Adrenal gland (tissue), 12 donors: ENCODE measurements around the gene TBC1D20. TPM values are rescaled to one million over a fixed set of nuclear protein-coding genes. Genes with fewer than 3 reads are reported as not detected.

Source experiments
- DNase-seq, 7 donors: peaks; one replicate each; pipeline ENCODE4 v3.0.0-alpha.2; 2019 to 2020
- H3K27ac ChIP-seq, 5 donors: fragments of 200-600 bp; sonication (generic) in 4 of 5; 1 replicate in 3 of 5; 2 replicates in 2 of 5; pipeline versions ENCODE4 v1.5.1 to v1.8.0; 2016 to 2020; ENCODE audit warnings: mild to moderate bottlenecking in 1 of 5
- H3K27me3 ChIP-seq: fragments of 200-600 bp; 2 replicates; pipeline ENCODE4 v1.8.0; 2021
- H3K36me3 ChIP-seq, 2 donors: fragments of 200-600 bp; replicated peaks in 1 of 2; 1 replicate in 1 of 2; 2 replicates in 1 of 2; pipeline versions ENCODE4 v1.5.1 to v1.8.0; 2018 to 2022
- H3K4me1 ChIP-seq, 2 donors: fragments of 200-600 bp; replicated peaks in 1 of 2; 1 replicate in 1 of 2; 2 replicates in 1 of 2; pipeline versions ENCODE4 v1.5.1 to v1.8.0; 2018 to 2021
- H3K4me3 ChIP-seq, 4 donors: fragments of 200-600 bp; sonication (generic) in 3 of 4; one replicate each; pipeline ENCODE4 v1.5.1; 2016 to 2018
- H3K9me3 ChIP-seq, 3 donors: fragments of 200-600 bp; sonication (generic) in 1 of 3; replicated peaks in 1 of 3; 1 replicate in 2 of 3; 2 replicates in 1 of 3; pipeline versions ENCODE4 v1.5.1 to v1.8.0; 2016 to 2021
- POLR2A ChIP-seq, 2 donors: fragments of 450-650 bp; IDR thresholded peaks; one replicate each; pipeline ENCODE4 v1.6.1; 2017; ENCODE audit warnings: antibody characterized with exemption in 2 of 2, mild to moderate bottlenecking in 2 of 2, moderate library complexity in 1 of 2
- WGBS, 4 donors: extraction: QIAGEN DNeasy Blood & Tissue Kit in 2 of 4; methylation state at CpG; one replicate each; pipeline versions ENCODE4 v1.1.5 to v1.1.7; 2013 to 2017; 5-methylcytosine and 5-hydroxymethylcytosine counted together
- intact Hi-C, 2 donors: fragments of 100-400 bp; cut with DNase I; formaldehyde crosslinking; loops; one replicate each; pipeline versions ENCODE4 v1.14.1 to v1.15.0; 2022 to 2023
- polyA plus RNA-seq, 3 donors: library from polyadenylated mRNA; stranded (reverse); fragments of 200-250 nt in 2 of 3; fragments of 350-450 nt in 1 of 3; fragmentation: Illumina TruSeq in 1 of 3; extraction: RNeasy Lipid Tissue Mini Kit (QIAGEN cat#74804) in 1 of 3; gene quantifications; one replicate each; pipeline ENCODE4 v1.2.3, GENCODE V29; 2013 to 2014
- total RNA-seq, 9 donors: library from RNA; depleted of rRNA in 4 of 9; stranded (reverse); fragments of >200 nt in 4 of 9; fragments of 120-200 nt in 1 of 9; fragmentation: NEBNext Ultra II Directional in 1 of 9; extraction: Animal tissue kit (Norgen Biotek cat#: 25700) in 1 of 9; gene quantifications; one replicate each; pipeline versions ENCODE4 v1.1.0 to v1.2.4, GENCODE V29; 2013 to 2023
- TF ChIP-seq, protein P1 (sequence below), 6 experiments: fragments of 450-650 bp in 4 of 6; fragments of 200-600 bp in 2 of 6; sonication (generic) in 1 of 6; IDR thresholded peaks; 1 replicate in 5 of 6; 2 replicates in 1 of 6; pipeline versions ENCODE4 v1.5.1 to v1.8.0; 2016 to 2021; ENCODE audit warnings: antibody characterized with exemption in 6 of 6, mild to moderate bottlenecking in 2 of 6, moderate library complexity in 1 of 6
- donor health status: healthy with polysubstance abuse.
- donor health status: Bipolar disorder and iron deficiency.
- donor health status: DM: yes; HTN: yes; CAD: no.
- donor health status: DM: no; HTN: no; CAD: no.
- donor health status: DM: no; HTN: no; CAD: no.
- donor health status: DM: yes; HTN: yes; CAD: no.

TBC1D20 gene
- total and polyA plus RNA-seq, 12 donors, result 23.8 to 53.6 (median 44.3) TPM

DNA sequence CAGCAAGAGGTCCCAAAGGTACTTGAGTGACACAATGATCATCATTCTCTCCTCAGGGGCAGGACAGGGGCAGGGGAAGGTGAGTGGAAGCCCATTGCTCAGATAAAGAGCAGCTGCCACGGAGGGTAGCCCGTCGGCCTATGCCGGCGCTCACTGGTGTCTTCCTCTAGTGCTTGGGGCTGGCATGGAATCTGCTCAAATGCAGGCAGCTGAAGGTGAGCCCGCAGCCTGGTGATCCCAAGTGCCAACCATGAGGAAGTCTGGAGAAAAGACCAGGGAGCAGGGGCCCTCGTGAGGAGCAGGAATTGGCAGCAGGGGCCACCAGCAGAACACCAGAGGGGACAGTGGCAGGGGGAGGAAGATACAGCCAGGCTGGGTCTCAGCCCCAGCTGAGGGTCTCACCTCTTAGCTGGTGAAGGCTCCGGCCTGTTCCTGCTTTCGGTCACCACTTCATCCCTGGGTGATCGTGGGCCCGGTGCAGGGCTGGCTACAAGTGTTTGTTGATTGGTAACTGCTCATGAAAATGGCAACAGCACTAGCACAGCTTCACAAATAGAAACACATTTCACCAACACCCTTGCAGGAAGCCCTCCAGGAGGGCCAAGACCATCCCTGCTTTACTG lies 29.5 kb downstream of the TBC1D20 start:
- 91 to 95% (median 94%) methylated on average over 8 to 11 of the region's 11 CpGs for WGBS, 4 donors
- Histone ChIP-seq H3K4me3 (no peak overlapping the region), H3K9me3 (no peaks in the 10 kb centered on the region), H3K4me1 (peaks cover 0 to 36% of the 10 kb centered on the region in 2 donors), H3K27ac (peak overlapping the region in 1 of 5 donors; percentile 63), H3K36me3 (peaks cover 0 to 71% of the 10 kb centered on the region in 2 donors), H3K27me3 (no peaks in the 10 kb centered on the region)
- intact Hi-C loops, result loop anchor here in 1 of 2 donors (5.0 kb wide), 1 partner anchor 70 kb away; no protein-coding TSS in a partner anchor
- TF ChIP-seq POLR2A (IDR thresholded peaks at IDR 0.05), result no peak
- TF ChIP-seq, protein P1, sequence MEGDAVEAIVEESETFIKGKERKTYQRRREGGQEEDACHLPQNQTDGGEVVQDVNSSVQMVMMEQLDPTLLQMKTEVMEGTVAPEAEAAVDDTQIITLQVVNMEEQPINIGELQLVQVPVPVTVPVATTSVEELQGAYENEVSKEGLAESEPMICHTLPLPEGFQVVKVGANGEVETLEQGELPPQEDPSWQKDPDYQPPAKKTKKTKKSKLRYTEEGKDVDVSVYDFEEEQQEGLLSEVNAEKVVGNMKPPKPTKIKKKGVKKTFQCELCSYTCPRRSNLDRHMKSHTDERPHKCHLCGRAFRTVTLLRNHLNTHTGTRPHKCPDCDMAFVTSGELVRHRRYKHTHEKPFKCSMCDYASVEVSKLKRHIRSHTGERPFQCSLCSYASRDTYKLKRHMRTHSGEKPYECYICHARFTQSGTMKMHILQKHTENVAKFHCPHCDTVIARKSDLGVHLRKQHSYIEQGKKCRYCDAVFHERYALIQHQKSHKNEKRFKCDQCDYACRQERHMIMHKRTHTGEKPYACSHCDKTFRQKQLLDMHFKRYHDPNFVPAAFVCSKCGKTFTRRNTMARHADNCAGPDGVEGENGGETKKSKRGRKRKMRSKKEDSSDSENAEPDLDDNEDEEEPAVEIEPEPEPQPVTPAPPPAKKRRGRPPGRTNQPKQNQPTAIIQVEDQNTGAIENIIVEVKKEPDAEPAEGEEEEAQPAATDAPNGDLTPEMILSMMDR (IDR thresholded peaks at IDR 0.05), result no peak
- DNase-seq, result no peak

DNA sequence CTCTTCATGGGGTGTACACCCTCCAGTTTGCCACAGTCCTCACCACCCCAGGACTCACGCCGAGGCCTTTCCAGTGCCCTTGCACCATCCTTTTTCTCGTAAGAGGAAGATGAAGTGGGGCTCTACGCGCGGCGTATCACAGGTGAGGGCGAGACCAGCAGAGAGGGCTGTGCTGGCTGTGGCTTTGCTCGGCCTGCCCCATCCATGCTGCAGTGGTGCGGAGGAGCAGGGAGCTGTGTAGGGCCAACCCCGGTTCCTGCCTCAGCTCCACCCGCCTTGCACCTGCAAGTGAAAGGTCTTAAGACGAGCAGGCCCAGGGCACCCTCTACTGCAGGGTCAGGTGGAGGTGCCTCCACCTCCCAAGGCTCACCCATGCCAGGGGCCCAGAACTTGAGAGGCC lies 30.1 kb downstream of the TBC1D20 start:
- peak overlapping the region in 1 of 5 donors; percentile 72 for H3K27ac ChIP-seq
- peak in 1 of 7 donors; percentile 15 for DNase-seq
- no peaks in the 10 kb centered on the region for H3K9me3 ChIP-seq
- peaks cover 0 to 36% of the 10 kb centered on the region in 2 donors for H3K4me1 ChIP-seq
- WGBS, 4 donors, result 91 to 93% (median 92%) methylated on average over 5 to 13 of the region's 13 CpGs
- intact Hi-C loops, result loop anchor here in 1 of 2 donors (5.0 kb wide), 1 partner anchor 70 kb away; no protein-coding TSS in a partner anchor
- TF ChIP-seq, protein P1 (IDR thresholded peaks at IDR 0.05), result no peak
- no peak for TF ChIP-seq POLR2A (IDR thresholded peaks at IDR 0.05)
- H3K27me3 ChIP-seq, result no peaks in the 10 kb centered on the region
- H3K36me3 ChIP-seq, result peaks cover 0 to 71% of the 10 kb centered on the region in 2 donors
- H3K4me3 ChIP-seq, result no peak overlapping the region

DNA sequence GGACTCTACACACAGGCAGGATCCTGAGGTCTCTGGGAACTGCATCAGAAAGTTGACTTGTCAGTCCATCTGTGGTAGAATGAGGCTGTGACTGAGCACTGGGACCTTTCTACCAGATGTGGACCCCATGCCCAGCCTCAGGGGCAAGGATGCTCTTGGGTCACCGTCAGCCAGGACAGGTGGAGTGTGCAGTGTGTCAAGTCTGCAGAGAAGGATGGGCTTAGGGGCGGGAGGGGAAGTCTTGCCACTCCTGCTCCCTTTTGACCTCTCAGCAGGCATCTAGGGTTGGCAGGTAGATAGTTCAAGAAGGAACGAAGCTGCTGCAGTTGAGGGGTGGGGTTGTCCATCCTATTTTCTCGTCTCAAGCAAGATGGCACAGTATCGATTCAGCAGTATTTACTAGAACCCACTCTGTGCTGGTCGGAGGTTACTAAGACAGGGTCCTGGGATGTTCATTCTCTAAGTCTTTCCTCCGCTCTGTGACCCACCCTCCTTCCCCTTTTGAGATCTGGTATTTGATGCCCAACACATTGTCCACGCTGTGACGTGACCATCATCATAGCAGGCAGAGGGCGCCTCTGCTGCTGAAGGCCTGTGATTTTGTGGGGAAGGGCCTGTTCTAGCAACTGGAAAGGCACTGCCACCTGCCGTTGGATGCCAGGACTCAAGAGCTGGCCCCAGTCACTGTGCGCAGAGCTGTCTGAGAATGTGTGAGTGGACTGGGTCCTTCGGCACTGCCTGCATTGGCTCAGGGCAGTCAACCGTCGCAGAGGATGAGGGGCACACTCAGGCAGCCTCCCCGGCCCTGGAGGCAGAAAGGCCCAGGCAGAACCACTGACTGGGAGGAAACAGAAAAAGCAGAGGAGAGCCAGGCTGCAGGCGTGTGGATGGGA lies 31.1 kb downstream of the TBC1D20 start:
- Histone ChIP-seq H3K27ac (peak overlapping the region in 4 of 5 donors; percentile 29 to 82 (median 52)), H3K4me1 (peaks cover 0 to 34% of the 10 kb centered on the region in 2 donors), H3K27me3 (no peaks in the 10 kb centered on the region), H3K4me3 (no peak overlapping the region), H3K9me3 (no peaks in the 10 kb centered on the region), H3K36me3 (peaks cover 0 to 66% of the 10 kb centered on the region in 2 donors)
- intact Hi-C loops, result loop anchor here in 1 of 2 donors (5.0 kb wide), 1 partner anchor 69 kb away; no protein-coding TSS in a partner anchor
- TF ChIP-seq, protein P1 (IDR thresholded peaks at IDR 0.05), result peak; percentile 28 to 74 (median 66)
- TF ChIP-seq POLR2A (IDR thresholded peaks at IDR 0.05), result no peak
- 66 to 71% (median 69%) methylated on average over 13 to 17 of the region's 17 CpGs for WGBS, 4 donors
- peak; percentile 65 to 90 (median 81) for DNase-seq
